SH-SY5Y (cell line): ENCODE results near the gene MAL.

Source experiments
- GATA2 ChIP-seq: IDR thresholded peaks from 2 replicates; pipeline ENCODE4 v1.6.1; 2011; ENCODE audit warnings: mild to moderate bottlenecking, low read depth, low read length
- GATA3 ChIP-seq: IDR thresholded peaks from 2 replicates; pipeline ENCODE4 v1.6.1; 2011; ENCODE audit warnings: low read depth, mild to moderate bottlenecking, low read length, moderate library complexity

- TF ChIP-seq GATA2 (no peak), GATA3 (no peak)
Measured at GRCh38 chr2:95077530-95077825, 52.0 kb downstream of the MAL start.
